SK-N-SH (cell line): ENCODE measurements around the gene CELF5. TPM values are rescaled to one million over a fixed set of nuclear protein-coding genes. Genes with fewer than 3 reads are reported as not detected.

Source experiments
- CTCF ChIA-PET: fragments of 300-600, 350-600 bp; formaldehyde crosslinking; extraction: SDS; loops from one replicate; lab custom pipeline; 2021; lab: Yijun Ruan, JAX
- POLR2A ChIA-PET: fragments of 350-600 bp; sonication (Branson Sonifier 250); formaldehyde crosslinking; extraction: SDS; loops from one replicate; lab custom pipeline; 2020; ENCODE audit warnings: antibody characterized with exemption, inconsistent platforms; lab: Yijun Ruan, JAX
- DNase-seq: peaks from one replicate; pipeline ENCODE4 v3.0.0; 2012
- H2AFZ ChIP-seq: fragments of 200-600 bp; sonication (generic); 2 replicates; pipeline ENCODE4 v1.8.1; 2016; ENCODE audit warnings: antibody characterized with exemption, mild to moderate bottlenecking, low read depth
- H3F3A ChIP-seq: fragments of 200-600 bp; sonication (generic); replicated peaks from 2 replicates; pipeline ENCODE3; 2016; ENCODE audit warnings: antibody characterized with exemption, mild to moderate bottlenecking; ENCODE audit not compliant: insufficient read depth
- H3K27ac ChIP-seq, 2 experiments: fragments of 200-500 bp in 1 of 2; fragments of 200-600 bp in 1 of 2; sonication (Bioruptor generic) in 1 of 2; sonication (generic), shearing (Covaris generic) in 1 of 2; 2 replicates each; pipeline versions ENCODE4 v1.5.1 to v1.6.1; 2014 to 2016; ENCODE audit warnings: low read depth in 2 of 2, inconsistent platforms in 1 of 2, low read length in 1 of 2, mild to moderate bottlenecking in 1 of 2, mixed read lengths in 1 of 2
- H3K27me3 ChIP-seq: fragments of 200-600 bp; sonication (generic), shearing (Covaris generic); 2 replicates; pipeline ENCODE4 v1.6.1; 2016; ENCODE audit warnings: mixed run types; ENCODE audit not compliant: insufficient read depth
- H3K36me3 ChIP-seq, 2 experiments: fragments of 200-500 bp in 1 of 2; fragments of 200-600 bp in 1 of 2; sonication (Bioruptor generic) in 1 of 2; sonication (generic) in 1 of 2; replicated peaks in 1 of 2; 2 replicates each; pipeline versions ENCODE3 to v1.5.1; 2014 to 2016; ENCODE audit warnings: low read length in 1 of 2, mild to moderate bottlenecking in 1 of 2; ENCODE audit not compliant: insufficient read depth in 2 of 2, control insufficient read depth in 1 of 2
- H3K4me1 ChIP-seq, 2 experiments: fragments of 200-500 bp in 1 of 2; fragments of 200-600 bp in 1 of 2; sonication (Bioruptor generic) in 1 of 2; sonication (generic), shearing (Covaris generic) in 1 of 2; 2 replicates each; pipeline versions ENCODE4 v1.5.1 to v1.6.1; 2014 to 2016; ENCODE audit warnings: low read depth in 1 of 2, low read length in 1 of 2, mixed run types in 1 of 2; ENCODE audit not compliant: insufficient read depth in 2 of 2, control insufficient read depth in 1 of 2
- H3K4me2 ChIP-seq: fragments of 200-600 bp; sonication (generic), shearing (Covaris generic); 2 replicates; pipeline ENCODE4 v1.6.1; 2017; ENCODE audit warnings: mixed run types
- H3K4me3 ChIP-seq, 2 experiments: fragments of 200-500 bp in 1 of 2; fragments of 200-600 bp in 1 of 2; sonication (Bioruptor generic) in 1 of 2; sonication (generic), shearing (Covaris generic) in 1 of 2; 2 replicates each; pipeline versions ENCODE4 v1.5.1 to v1.8.1; 2014 to 2016; ENCODE audit warnings: low read depth in 2 of 2, inconsistent platforms in 1 of 2, low read length in 1 of 2, mild to moderate bottlenecking in 1 of 2, mixed read lengths in 1 of 2, moderate library complexity in 1 of 2
- H3K79me2 ChIP-seq: fragments of 200-600 bp; sonication (generic); 2 replicates; pipeline ENCODE4 v1.8.1; 2017; ENCODE audit warnings: mild to moderate bottlenecking; ENCODE audit not compliant: insufficient read depth
- H3K9ac ChIP-seq: fragments of 200-600 bp; sonication (generic); 2 replicates; pipeline ENCODE4 v1.6.1; 2017; ENCODE audit warnings: mixed run types
- H3K9me2 ChIP-seq: fragments of 200-600 bp; sonication (generic); 2 replicates; pipeline ENCODE4 v1.6.1; 2017; ENCODE audit warnings: mixed run types
- H3K9me3 ChIP-seq: fragments of 200-600 bp; sonication (generic); 2 replicates; pipeline ENCODE4 v1.6.1; 2017; ENCODE audit warnings: mixed run types, mild to moderate bottlenecking, moderate library complexity
- H4K20me1 ChIP-seq: fragments of 200-600 bp; sonication (generic); 2 replicates; pipeline ENCODE4 v1.6.1; 2017; ENCODE audit warnings: mild to moderate bottlenecking, mixed run types; ENCODE audit not compliant: insufficient read depth
- CHD2 ChIP-seq: fragments of 150-350 bp; IDR thresholded peaks from 2 replicates; pipeline ENCODE4 v1.6.1; 2018; ENCODE audit warnings: low read length; ENCODE audit not compliant: partially characterized antibody
- ELF1 ChIP-seq: IDR thresholded peaks from 2 replicates; pipeline ENCODE4 v1.4.0; 2012
- EP300 ChIP-seq, 2 experiments: IDR thresholded peaks; 2 replicates each; pipeline versions ENCODE4 v1.4.0 to v1.6.1; 2012; ENCODE audit warnings: borderline replicate concordance in 1 of 2, low read depth in 1 of 2, low read length in 1 of 2
- EZH2phosphoT487 ChIP-seq: fragments of 200-600 bp; sonication (generic); IDR thresholded peaks from 2 replicates; pipeline ENCODE4 v1.6.1; 2017; ENCODE audit warnings: low read depth, mixed run types, mild to moderate bottlenecking, antibody characterized with exemption, moderate library complexity, borderline replicate concordance
- FOXJ3 ChIP-seq: sonication (generic); formaldehyde crosslinking; IDR thresholded peaks from 2 replicates; pipeline ENCODE4 v1.5.1; 2020; ENCODE audit warnings: mild to moderate bottlenecking, missing genetic modification reagents
- GABPA ChIP-seq: IDR thresholded peaks from 2 replicates; pipeline ENCODE4 v1.4.0; 2012; ENCODE audit warnings: low read depth, mild to moderate bottlenecking
- GATA2 ChIP-seq: sonication (generic); formaldehyde crosslinking; IDR thresholded peaks from 2 replicates; pipeline ENCODE4 v1.5.0; 2020; ENCODE audit warnings: mild to moderate bottlenecking, missing genetic modification reagents
- JUND ChIP-seq: IDR thresholded peaks from 2 replicates; pipeline ENCODE4 v1.4.0; 2012
- MEF2A ChIP-seq: IDR thresholded peaks from 2 replicates; pipeline ENCODE4 v1.4.0; 2012; ENCODE audit warnings: low read depth, borderline replicate concordance
- MXI1 ChIP-seq: IDR thresholded peaks from 2 replicates; pipeline ENCODE4 v1.6.1; 2012; ENCODE audit warnings: mild to moderate bottlenecking, low read depth, low read length, improper control_type of control experiment
- NRF1 ChIP-seq: IDR thresholded peaks from 2 replicates; pipeline ENCODE4 v1.6.1; 2012; ENCODE audit warnings: low read depth, mild to moderate bottlenecking, low read length
- POLR2AphosphoS5 ChIP-seq: IDR thresholded peaks from 2 replicates; pipeline ENCODE4 v1.6.1; 2012; ENCODE audit warnings: low read depth, low read length
- RAD21 ChIP-seq: IDR thresholded peaks from 2 replicates; pipeline ENCODE4 v1.6.1; 2012; ENCODE audit warnings: mild to moderate bottlenecking, low read length
- RCOR1 ChIP-seq: fragments of 150-350 bp; IDR thresholded peaks from 2 replicates; pipeline ENCODE4 v1.6.1; 2017; ENCODE audit warnings: antibody characterized with exemption, low read length
- RFX5 ChIP-seq: IDR thresholded peaks from 2 replicates; pipeline ENCODE4 v1.6.1; 2012; ENCODE audit warnings: mild to moderate bottlenecking, improper control_type of control experiment, low read length
- YY1 ChIP-seq: IDR thresholded peaks from 2 replicates; pipeline ENCODE4 v1.4.0; 2012; ENCODE audit warnings: low read depth, mild to moderate bottlenecking
- WGBS: methylation state at CpG from one replicate; pipeline ENCODE4 v1.1.6; 2017; ENCODE audit warnings: low lambda C conversion rate; 5-methylcytosine and 5-hydroxymethylcytosine counted together
- polyA plus RNA-seq, 3 experiments: library from polyadenylated mRNA; depleted of rRNA; stranded (reverse); fragments of >200 nt; gene quantifications; 2 replicates each; pipeline ENCODE4 v1.2.3, GENCODE V29; 2012
- TF ChIP-seq, protein P1 (sequence below): IDR thresholded peaks from 2 replicates; pipeline ENCODE4 v1.6.1; 2012; ENCODE audit warnings: mild to moderate bottlenecking, low read depth, low read length, moderate library complexity
- TF ChIP-seq, protein P2 (sequence below): IDR thresholded peaks from 2 replicates; pipeline ENCODE4; 2012
- TF ChIP-seq, protein P3 (sequence below): fragments of 150-350 bp; IDR thresholded peaks from 2 replicates; pipeline ENCODE4 v1.6.1; 2016; ENCODE audit warnings: mild to moderate bottlenecking, low read depth, low read length
- TF ChIP-seq, protein P4 (sequence below): IDR thresholded peaks from 2 replicates; pipeline ENCODE4 v1.4.0; 2012; ENCODE audit warnings: low read depth, borderline replicate concordance

CELF5 gene
- polyA plus RNA-seq, 1 of the 3 experiments (the other 2 are of a cell fraction): 0.33 TPM

DNA sequence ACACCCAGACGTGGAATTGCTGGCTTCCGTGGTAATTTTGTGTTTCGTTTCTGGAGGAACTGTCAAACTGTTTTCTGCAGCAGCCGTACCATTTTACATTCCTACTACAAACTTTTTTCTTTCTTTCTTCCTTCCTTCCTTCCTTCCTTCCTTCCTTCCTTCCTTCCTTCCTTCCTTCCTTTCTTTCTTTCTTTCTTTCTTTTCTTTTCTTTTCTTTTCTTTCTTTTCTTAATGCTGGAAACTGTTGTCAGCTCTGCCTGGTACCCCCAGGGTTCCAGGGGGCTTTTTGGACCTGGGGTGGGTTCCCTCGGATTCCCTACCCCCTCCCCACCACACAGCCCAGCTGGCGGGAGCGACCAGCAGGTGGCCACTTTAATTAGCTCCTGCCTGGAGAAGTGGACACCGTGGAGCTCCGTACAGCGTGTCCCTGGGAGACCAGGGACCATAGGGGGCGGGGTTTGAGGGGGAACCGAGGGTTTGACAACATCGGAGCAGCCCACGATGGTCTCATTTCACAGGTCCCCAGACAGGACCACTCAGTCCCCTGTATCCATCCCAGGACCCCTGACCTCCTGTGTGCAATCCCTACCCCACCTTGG lies 24.4 kb downstream of the CELF5 start:
- no peak for TF ChIP-seq EP300 (IDR thresholded peaks at IDR 0.05; ENCODE audit: borderline replicate concordance in 1 of 2, low read depth in 1 of 2, low read length in 1 of 2)
- TF ChIP-seq RCOR1: no peak
- no peak for TF ChIP-seq CHD2
- no peak for TF ChIP-seq POLR2AphosphoS5
- TF ChIP-seq, protein P1, sequence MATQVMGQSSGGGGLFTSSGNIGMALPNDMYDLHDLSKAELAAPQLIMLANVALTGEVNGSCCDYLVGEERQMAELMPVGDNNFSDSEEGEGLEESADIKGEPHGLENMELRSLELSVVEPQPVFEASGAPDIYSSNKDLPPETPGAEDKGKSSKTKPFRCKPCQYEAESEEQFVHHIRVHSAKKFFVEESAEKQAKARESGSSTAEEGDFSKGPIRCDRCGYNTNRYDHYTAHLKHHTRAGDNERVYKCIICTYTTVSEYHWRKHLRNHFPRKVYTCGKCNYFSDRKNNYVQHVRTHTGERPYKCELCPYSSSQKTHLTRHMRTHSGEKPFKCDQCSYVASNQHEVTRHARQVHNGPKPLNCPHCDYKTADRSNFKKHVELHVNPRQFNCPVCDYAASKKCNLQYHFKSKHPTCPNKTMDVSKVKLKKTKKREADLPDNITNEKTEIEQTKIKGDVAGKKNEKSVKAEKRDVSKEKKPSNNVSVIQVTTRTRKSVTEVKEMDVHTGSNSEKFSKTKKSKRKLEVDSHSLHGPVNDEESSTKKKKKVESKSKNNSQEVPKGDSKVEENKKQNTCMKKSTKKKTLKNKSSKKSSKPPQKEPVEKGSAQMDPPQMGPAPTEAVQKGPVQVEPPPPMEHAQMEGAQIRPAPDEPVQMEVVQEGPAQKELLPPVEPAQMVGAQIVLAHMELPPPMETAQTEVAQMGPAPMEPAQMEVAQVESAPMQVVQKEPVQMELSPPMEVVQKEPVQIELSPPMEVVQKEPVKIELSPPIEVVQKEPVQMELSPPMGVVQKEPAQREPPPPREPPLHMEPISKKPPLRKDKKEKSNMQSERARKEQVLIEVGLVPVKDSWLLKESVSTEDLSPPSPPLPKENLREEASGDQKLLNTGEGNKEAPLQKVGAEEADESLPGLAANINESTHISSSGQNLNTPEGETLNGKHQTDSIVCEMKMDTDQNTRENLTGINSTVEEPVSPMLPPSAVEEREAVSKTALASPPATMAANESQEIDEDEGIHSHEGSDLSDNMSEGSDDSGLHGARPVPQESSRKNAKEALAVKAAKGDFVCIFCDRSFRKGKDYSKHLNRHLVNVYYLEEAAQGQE: no peak
- TF ChIP-seq RFX5: no peak
- no peak for TF ChIP-seq NRF1
- no peak for TF ChIP-seq ELF1
- TF ChIP-seq, protein P2, sequence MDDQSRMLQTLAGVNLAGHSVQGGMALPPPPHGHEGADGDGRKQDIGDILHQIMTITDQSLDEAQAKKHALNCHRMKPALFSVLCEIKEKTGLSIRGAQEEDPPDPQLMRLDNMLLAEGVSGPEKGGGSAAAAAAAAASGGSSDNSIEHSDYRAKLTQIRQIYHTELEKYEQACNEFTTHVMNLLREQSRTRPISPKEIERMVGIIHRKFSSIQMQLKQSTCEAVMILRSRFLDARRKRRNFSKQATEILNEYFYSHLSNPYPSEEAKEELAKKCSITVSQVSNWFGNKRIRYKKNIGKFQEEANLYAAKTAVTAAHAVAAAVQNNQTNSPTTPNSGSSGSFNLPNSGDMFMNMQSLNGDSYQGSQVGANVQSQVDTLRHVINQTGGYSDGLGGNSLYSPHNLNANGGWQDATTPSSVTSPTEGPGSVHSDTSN: no peak
- Histone ChIP-seq H3K9ac (no peak overlapping the region), H3F3A (no peaks in the 10 kb centered on the region), H3K9me3 (no peaks in the 10 kb centered on the region), H3K4me2 (no peak overlapping the region), H3K79me2 (no peaks in the 10 kb centered on the region), H3K9me2 (no peaks in the 10 kb centered on the region), H2AFZ (no peak overlapping the region), H3K4me1 (no peaks in the 10 kb centered on the region), H3K27me3 (no peaks in the 10 kb centered on the region), H3K4me3 (no peak overlapping the region), H3K36me3 (no peaks in the 10 kb centered on the region), H4K20me1 (no peaks in the 10 kb centered on the region; the same call in 1 of the 2 replicates), H3K27ac (no peak overlapping the region)
- no peak for DNase-seq
- POLR2A ChIA-PET: no interaction called here
- 43% methylated on average over 14 of the region's 14 CpGs for WGBS
- CTCF ChIA-PET: interaction anchor here (1.0 kb wide), 1 partner anchor 25 kb away, joined by 3 read pairs; the partner anchor contains the start of gene CELF5

DNA sequence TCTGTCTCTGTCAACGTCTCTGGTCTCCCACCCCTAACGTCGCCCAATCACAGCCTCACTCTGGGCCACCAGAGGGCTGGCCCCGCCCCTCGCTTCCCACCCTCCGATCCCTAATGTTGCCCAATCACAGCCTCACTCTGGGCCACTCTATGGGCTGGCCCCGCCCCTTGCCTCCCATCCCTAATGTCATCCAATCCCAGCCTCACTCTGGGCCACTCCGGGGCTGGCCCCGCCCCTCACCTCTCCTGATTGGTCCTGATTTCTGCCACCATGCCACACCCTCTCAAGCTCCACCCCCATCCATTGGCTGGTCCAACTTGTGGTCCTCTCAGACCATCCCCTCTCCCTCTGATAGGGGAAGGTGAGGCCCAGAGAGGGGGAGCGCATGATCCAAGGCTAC lies 24.9 kb downstream of the CELF5 start:
- no peaks in the 10 kb centered on the region for H3F3A ChIP-seq
- no peak overlapping the region for H3K9ac ChIP-seq
- H3K36me3 ChIP-seq: no peaks in the 10 kb centered on the region
- WGBS: 79% methylated on average over 10 of the region's 10 CpGs
- ChIA-PET POLR2A (no interaction called here), CTCF (interaction anchor here (1.0 kb wide), 1 partner anchor 25 kb away, joined by 3 read pairs; the partner anchor contains the start of gene CELF5)
- no peaks in the 10 kb centered on the region for H3K9me3 ChIP-seq
- no peaks in the 10 kb centered on the region for H3K4me1 ChIP-seq
- no peak overlapping the region for H3K4me2 ChIP-seq
- no peaks in the 10 kb centered on the region for H4K20me1 ChIP-seq
- H3K9me2 ChIP-seq: no peaks in the 10 kb centered on the region
- H2AFZ ChIP-seq: no peak overlapping the region
- H3K79me2 ChIP-seq: no peaks in the 10 kb centered on the region
- H3K4me3 ChIP-seq: no peak overlapping the region
- no peaks in the 10 kb centered on the region for H3K27me3 ChIP-seq
- no peak overlapping the region for H3K27ac ChIP-seq
- DNase-seq: peak; percentile 64
- TF ChIP-seq, protein P2: no peak
- TF ChIP-seq RCOR1 (no peak), EZH2phosphoT487 (no peak), ELF1 (no peak), RAD21 (no peak), JUND (no peak), GABPA (no peak), FOXJ3 (CRISPR knock-in tag) (no peak), GATA2 (no peak), NRF1 (no peak), MEF2A (no peak), EP300 (IDR thresholded peaks at IDR 0.05; ENCODE audit: borderline replicate concordance in 1 of 2, low read depth in 1 of 2, low read length in 1 of 2) (no peak), MXI1 (no peak), YY1 (no peak)
- TF ChIP-seq, protein P3, sequence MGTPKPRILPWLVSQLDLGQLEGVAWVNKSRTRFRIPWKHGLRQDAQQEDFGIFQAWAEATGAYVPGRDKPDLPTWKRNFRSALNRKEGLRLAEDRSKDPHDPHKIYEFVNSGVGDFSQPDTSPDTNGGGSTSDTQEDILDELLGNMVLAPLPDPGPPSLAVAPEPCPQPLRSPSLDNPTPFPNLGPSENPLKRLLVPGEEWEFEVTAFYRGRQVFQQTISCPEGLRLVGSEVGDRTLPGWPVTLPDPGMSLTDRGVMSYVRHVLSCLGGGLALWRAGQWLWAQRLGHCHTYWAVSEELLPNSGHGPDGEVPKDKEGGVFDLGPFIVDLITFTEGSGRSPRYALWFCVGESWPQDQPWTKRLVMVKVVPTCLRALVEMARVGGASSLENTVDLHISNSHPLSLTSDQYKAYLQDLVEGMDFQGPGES: no peak
- TF ChIP-seq, protein P4, sequence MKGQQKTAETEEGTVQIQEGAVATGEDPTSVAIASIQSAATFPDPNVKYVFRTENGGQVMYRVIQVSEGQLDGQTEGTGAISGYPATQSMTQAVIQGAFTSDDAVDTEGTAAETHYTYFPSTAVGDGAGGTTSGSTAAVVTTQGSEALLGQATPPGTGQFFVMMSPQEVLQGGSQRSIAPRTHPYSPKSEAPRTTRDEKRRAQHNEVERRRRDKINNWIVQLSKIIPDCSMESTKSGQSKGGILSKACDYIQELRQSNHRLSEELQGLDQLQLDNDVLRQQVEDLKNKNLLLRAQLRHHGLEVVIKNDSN: no peak
